Rectal smooth muscle tissue (tissue), 1 donor: ENCODE data around the gene GRK2.
"Not testable (repeated sequence)": the region's sequence is repeated elsewhere in the genome, so short reads cannot be mapped to it uniquely, and the experiment has no call there.

Experiments used
- H3K27ac ChIP-seq: one replicate; pipeline ENCODE4 v1.7.0; 2013; ENCODE audit warnings: low read depth, low read length, inconsistent platforms
- H3K27me3 ChIP-seq: one replicate; pipeline ENCODE4 v1.7.0; 2013; ENCODE audit warnings: low read length; ENCODE audit not compliant: control insufficient read depth, insufficient read depth
- H3K36me3 ChIP-seq: one replicate; pipeline ENCODE4 v1.7.0; 2013; ENCODE audit warnings: low read length; ENCODE audit not compliant: control insufficient read depth, insufficient read depth
- H3K4me1 ChIP-seq: one replicate; pipeline ENCODE4 v1.7.0; 2013; ENCODE audit warnings: low read length; ENCODE audit not compliant: control insufficient read depth, insufficient read depth
- H3K4me3 ChIP-seq: one replicate; pipeline ENCODE4 v1.7.0; 2013; ENCODE audit warnings: low read length
- H3K9ac ChIP-seq: one replicate; pipeline ENCODE4 v1.7.0; 2013; ENCODE audit warnings: low read length

Gene GRK2

DNA sequence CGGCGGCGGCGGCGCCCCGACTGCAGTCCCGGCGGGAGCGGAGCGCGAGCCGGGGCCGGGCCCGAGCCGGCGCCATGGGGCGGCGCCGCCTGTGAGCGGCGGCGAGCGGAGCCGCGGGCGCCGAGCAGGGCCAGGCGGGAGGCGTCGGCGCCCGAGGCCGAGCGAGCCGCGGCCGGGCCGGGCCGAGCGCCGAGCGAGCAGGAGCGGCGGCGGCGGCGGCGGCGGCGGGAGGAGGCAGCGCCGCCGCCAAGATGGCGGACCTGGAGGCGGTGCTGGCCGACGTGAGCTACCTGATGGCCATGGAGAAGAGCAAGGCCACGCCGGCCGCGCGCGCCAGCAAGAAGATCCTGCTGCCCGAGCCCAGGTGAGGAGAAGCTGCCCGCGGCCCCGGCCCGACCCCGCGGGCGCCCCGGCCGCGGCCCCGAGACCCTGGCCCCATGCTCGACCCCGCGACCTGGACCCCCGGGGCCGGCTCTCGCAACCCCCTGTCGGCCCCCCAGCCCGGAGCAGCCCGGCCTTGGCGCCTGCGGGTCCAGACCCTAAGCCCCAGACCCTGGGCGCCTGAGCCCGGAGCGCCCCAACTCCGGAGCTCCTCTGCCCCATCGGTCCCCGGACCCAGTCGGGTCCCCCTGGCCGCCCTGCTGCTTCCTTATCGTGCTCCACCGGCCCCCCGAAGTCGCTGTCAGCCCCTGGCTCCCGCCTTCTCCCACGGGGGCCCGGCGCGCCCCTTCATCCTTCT, at the start of gene GRK2:
GRK2 (plus strand) TSS at position 25 of the 739 bp plus-strand sequence; CDS start at position 252, 227 bp downstream.
- Histone ChIP-seq H3K27ac (peak within 1 kb of the TSS; percentile 52), H3K27me3 (no peaks in the 10 kb centered on the region), H3K9ac (peak within 1 kb of the TSS; percentile 41), H3K36me3 (peaks cover 2% of the 10 kb centered on the region), H3K4me1 (peaks cover 27% of the 10 kb centered on the region), H3K4me3 (peak within 1 kb of the TSS; percentile 84)

DNA sequence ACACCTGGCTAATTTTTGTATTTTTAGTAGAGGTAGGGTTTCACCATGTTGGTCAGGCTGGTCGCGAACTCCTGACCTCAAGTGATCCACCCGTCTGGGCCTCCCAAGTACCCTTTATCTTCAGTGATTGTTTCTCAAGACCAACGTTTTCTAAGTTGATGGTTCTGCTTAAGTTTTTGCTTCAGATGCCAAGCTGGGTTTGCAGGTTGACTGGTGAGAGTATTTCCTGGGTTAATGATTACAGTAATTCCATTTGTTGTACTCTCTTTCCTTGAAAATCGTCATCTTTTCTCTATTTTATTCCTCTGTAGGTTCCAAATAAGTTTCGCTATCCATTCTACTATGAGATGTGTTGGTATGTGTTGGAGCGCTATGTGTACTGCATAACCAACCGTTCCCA, 38.5 kb upstream of the GRK2 start:
- no peak overlapping the region for H3K27ac ChIP-seq
- no peaks in the 10 kb centered on the region for H3K4me1 ChIP-seq
- no peak overlapping the region for H3K4me3 ChIP-seq
- no peak overlapping the region for H3K9ac ChIP-seq
- H3K36me3 ChIP-seq, result peaks cover 22% of the 10 kb centered on the region
- no peaks in the 10 kb centered on the region for H3K27me3 ChIP-seq

DNA sequence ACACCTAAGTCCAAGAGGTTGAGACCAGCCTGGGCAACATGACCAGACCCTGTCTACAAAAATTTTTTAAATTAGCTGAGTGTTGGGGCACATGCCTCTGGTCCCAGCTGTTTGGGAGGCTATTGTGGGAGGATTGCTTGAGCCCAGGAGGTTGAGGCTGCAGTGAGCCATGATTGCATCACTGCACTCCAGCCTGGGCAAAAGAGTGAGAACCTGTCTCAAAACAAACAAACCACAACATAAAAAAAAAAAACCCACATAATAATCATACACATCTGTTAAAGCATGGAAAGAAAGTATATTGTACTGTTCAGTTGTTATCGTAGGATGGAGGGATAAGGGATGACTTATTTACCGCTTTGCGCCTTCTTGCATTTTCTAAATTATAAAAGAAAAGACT, 35.9 kb upstream of the GRK2 start:
- peaks cover 24% of the 10 kb centered on the region for H3K36me3 ChIP-seq
- H3K9ac ChIP-seq, result no peak overlapping the region
- H3K27me3 ChIP-seq, result no peaks in the 10 kb centered on the region
- no peaks in the 10 kb centered on the region for H3K4me1 ChIP-seq
- H3K4me3 ChIP-seq, result no peak overlapping the region
- no peak overlapping the region for H3K27ac ChIP-seq

DNA sequence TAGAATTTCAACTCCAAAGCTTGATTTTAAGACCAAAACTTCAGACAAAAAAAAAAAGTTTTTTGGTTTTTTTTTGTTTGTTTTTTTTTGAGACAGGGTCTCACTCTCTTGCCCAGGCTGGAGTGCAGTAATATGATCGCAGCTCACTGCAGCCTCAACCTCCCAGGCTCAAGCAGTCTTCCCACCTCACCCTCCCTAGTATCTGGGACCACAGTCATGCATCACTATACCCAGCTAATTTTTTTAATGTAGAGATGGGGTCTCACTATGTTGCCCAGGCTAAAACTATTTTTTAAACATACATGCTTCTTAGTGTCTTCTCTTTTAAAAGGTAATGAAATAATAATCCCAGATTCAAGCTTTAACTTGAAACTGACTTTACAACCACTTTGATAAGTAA, 35.4 kb upstream of the GRK2 start:
- no peak overlapping the region for H3K27ac ChIP-seq
- H3K9ac ChIP-seq, result no peak overlapping the region
- no peaks in the 10 kb centered on the region for H3K27me3 ChIP-seq
- H3K4me3 ChIP-seq, result no peak overlapping the region
- H3K4me1 ChIP-seq, result no peaks in the 10 kb centered on the region
- peaks cover 24% of the 10 kb centered on the region for H3K36me3 ChIP-seq

DNA sequence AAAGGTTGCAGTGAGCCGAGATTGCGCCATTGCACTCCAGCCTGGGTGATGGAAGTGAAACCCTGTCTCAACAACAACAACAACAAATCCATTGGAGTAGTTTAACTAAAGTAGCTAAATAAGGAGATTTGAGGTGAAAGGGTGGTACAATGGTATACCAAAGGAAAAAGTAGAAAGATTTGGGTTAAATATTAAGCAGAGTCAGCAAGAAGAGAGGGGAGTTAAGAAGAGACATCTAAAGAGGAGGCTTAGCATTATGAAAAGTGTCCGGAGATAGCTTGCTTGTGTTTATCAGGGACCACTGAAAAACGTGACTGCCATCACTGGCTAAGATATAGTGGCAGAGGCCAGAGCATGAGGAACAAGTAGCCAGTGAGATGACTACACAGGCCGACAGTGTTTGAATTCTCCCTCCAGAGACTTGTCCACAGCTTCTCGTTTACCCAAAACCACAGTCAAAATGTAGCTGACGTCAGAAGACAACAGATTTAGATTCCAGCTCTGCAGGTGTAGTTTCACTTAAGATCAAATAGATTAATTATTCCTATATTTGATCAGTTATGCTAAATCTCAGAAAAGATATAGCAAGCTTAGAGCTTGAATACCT, 32.6 kb upstream of the GRK2 start:
- Histone ChIP-seq H3K4me1 (peaks cover 2% of the 10 kb centered on the region), H3K27me3 (no peaks in the 10 kb centered on the region), H3K27ac (no peak overlapping the region), H3K36me3 (peaks cover 13% of the 10 kb centered on the region), H3K4me3 (no peak overlapping the region), H3K9ac (no peak overlapping the region)

DNA sequence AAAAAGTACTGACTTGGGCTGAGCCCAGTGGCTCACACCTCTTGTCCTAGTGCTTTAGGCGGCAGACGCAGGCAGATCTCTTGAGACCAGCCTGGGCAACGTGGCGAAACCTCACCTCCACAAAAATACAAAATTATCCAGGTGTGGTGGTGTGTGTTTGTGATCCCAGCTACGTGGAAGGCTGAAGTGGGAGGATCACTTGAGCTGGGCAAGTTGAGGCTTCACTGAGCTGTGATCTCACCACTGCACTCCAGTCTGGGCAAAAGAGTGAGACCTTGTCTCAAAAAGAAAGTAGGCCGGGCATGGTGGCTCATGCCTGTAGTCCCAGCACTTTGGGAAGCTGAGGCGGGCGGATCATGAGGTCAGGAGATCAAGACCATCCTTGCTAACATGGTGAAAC, 31.7 kb upstream of the GRK2 start:
- H3K4me1 ChIP-seq, result peaks cover 11% of the 10 kb centered on the region
- peaks cover 12% of the 10 kb centered on the region for H3K36me3 ChIP-seq
- not testable (repeated sequence) for H3K9ac ChIP-seq, H3K27me3 ChIP-seq, H3K4me3 ChIP-seq, H3K27ac ChIP-seq

DNA sequence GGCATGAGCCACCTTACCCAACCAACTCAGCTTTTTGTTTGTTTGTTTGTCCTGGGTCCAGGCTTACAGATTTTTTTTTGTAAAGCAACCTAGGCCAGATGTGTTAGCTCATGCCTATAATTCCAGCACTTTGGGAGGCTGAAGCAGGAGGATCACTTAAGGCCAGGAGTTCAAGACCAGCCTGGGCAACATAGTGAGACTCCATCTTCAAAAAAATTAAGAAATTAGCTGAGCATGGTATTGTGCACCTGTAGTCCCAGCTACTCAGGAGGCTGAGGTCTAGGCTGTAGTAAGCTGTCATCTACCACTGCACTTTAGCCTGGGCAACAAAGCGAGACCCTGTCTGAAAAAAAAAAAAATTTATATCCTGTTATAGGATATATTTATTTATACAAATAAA, 28.7 kb upstream of the GRK2 start:
- peaks cover 5% of the 10 kb centered on the region for H3K36me3 ChIP-seq
- H3K4me1 ChIP-seq, result peaks cover 21% of the 10 kb centered on the region
- no peaks in the 10 kb centered on the region for H3K27me3 ChIP-seq
- H3K9ac ChIP-seq, result no peak overlapping the region
- H3K4me3 ChIP-seq, result no peak overlapping the region
- no peak overlapping the region for H3K27ac ChIP-seq

DNA sequence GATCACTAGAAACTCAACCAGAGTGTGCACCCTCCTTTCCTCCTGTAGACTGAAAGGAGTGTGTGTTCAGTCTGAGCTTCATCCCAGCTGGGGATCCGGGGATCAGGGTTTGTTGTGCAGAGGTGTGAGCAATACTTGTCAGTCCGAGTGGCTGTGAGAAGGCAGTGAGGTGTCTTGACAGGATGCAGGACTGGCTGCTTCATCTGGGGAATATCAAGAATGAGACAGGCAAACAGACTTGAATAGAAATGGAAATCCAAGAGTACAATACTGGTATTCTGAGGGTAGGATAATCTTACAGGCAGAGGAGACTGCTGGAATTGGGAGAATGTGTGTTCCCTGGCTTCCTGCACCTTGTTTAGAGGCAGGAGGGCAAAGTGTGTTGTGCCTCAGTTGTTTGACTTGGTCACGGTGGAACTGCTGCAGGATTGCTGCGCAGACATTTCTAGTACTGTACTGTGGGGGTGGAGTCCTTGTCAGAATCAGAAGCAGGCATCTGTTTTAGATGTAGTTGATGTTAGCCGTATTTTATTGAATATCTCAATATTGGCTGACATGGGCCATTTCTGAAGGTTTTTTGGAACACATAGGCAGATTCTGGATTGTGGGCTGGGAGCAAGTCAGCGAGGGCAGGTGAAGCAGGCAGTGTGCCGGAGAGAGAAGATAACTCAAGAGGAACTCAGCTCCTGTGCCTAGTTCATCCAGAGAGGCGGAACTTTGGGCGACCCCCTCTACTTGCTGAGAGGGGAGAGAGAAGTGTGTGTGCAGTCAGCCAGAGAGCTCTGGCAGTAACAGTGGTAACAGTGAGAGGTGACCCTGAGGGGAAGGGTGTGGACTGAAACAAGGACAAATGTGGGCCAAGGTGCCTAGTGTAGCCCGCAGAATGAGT, 27.1 kb upstream of the GRK2 start:
- no peaks in the 10 kb centered on the region for H3K27me3 ChIP-seq
- H3K9ac ChIP-seq, result no peak overlapping the region
- peaks cover 8% of the 10 kb centered on the region for H3K36me3 ChIP-seq
- peaks cover 23% of the 10 kb centered on the region for H3K4me1 ChIP-seq
- peak overlapping the region; percentile 56 for H3K4me3 ChIP-seq
- H3K27ac ChIP-seq, result peak overlapping the region; percentile 71

DNA sequence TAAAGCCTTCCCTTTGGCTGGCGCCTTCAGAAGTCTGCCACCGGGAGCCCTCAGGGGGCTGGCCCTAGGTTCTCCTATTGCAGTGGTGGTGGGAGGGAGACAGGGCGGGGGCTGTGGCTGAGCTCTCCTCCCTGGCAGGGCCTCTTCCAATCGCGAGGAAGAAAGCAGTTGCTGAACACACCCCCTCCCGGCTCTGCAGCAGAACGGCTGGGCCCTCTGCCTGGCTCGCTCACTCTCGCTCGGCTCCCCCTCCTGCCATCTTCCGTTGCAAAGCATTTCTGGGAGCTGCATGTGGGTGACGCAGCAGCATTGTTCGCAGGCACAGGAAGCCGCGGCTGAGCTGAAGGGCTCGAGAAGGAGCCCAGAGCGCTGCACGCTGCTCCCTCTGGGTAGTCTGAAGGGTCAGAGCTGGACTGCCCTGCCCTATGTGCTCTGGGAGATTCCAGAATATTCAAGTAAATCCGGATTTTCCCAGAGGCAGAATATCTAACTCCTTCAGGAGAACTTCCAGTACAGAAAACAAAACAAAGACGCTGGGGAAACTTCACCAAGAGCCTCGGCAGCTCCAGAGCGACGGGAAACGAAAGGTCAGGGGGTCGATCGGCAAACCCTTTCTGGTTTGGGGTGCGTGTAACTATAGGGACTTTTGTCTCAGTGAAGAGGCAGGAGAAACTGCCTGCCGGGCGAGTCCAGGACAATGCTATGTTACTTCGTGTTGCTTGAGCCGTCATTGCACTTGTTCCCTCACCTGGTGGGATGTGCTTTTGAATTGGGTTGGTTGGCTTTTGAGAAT, 26.3 kb upstream of the GRK2 start:
- H3K36me3 ChIP-seq, result peaks cover 4% of the 10 kb centered on the region
- peaks cover 23% of the 10 kb centered on the region for H3K4me1 ChIP-seq
- H3K4me3 ChIP-seq, result peak overlapping the region; percentile 87
- peak overlapping the region; percentile 76 for H3K9ac ChIP-seq
- H3K27me3 ChIP-seq, result no peaks in the 10 kb centered on the region
- H3K27ac ChIP-seq, result peak overlapping the region; percentile 90

DNA sequence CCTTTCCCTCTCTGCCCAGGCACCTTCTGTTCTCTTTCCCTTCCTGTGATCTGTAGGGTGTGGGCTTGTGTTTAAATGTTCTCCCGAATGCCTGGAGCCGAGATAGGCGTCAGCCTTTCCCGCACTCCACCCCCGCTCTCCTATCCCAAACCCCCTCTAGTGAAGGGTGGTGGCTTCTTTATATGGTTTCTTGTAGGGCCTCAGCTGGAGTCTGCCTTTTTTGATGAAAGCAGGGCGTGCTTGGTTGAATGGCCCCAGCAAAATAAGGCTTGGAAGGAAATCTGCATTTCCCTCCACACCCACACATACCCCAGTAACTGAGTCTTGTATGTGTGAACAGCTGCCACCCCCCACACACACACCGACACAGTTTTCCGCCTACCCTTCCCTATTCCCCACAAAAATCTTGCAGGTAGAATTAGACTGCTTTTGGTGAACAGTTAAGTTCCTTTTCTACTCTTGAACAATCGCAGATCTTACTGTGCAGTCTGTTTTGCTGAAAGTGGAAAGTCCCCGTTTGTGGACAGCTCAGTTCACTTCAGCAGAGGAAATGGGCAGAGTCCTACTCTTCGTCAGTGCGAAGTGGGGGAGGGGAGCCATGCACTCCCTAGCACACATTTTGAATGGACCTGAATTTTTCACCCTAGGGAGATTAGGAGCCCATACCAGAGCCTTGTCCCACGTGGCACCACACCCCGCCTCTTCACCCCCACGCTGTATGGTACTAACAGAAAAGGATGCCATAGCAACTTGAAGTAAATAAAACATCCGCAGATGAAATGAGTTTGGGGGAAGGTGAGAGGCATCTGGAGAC, 25.5 kb upstream of the GRK2 start:
- H3K27ac ChIP-seq, result peak overlapping the region; percentile 90
- H3K4me3 ChIP-seq, result peak overlapping the region; percentile 87
- H3K4me1 ChIP-seq, result peaks cover 23% of the 10 kb centered on the region
- peaks cover 12% of the 10 kb centered on the region for H3K36me3 ChIP-seq
- peak overlapping the region; percentile 76 for H3K9ac ChIP-seq
- H3K27me3 ChIP-seq, result no peaks in the 10 kb centered on the region

DNA sequence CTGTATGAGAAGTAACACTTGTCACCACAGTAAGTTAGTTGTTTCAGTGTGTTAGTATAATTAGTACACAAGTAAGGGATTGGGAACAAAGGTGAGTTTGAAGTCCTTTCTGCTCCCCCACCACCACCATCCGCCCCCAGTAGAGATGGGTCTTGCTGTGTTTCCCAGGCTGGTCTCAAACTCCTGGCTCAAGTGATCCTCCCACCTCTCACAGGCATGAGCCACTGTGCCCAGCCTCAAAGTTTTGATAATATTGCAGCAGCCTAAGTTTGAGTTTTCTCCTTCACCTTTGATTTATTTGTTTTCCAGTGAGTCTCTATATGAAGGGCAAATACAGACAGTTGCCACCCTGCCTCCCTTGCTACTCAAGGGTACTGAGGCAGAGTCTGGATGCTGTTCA, 23.7 kb upstream of the GRK2 start:
- Histone ChIP-seq H3K4me1 (peaks cover 23% of the 10 kb centered on the region), H3K27ac (no peak overlapping the region), H3K27me3 (no peaks in the 10 kb centered on the region), H3K36me3 (peaks cover 25% of the 10 kb centered on the region), H3K9ac (no peak overlapping the region), H3K4me3 (peak overlapping the region; percentile 23)
